ENCODE data around the gene GTPBP1.

DNA sequence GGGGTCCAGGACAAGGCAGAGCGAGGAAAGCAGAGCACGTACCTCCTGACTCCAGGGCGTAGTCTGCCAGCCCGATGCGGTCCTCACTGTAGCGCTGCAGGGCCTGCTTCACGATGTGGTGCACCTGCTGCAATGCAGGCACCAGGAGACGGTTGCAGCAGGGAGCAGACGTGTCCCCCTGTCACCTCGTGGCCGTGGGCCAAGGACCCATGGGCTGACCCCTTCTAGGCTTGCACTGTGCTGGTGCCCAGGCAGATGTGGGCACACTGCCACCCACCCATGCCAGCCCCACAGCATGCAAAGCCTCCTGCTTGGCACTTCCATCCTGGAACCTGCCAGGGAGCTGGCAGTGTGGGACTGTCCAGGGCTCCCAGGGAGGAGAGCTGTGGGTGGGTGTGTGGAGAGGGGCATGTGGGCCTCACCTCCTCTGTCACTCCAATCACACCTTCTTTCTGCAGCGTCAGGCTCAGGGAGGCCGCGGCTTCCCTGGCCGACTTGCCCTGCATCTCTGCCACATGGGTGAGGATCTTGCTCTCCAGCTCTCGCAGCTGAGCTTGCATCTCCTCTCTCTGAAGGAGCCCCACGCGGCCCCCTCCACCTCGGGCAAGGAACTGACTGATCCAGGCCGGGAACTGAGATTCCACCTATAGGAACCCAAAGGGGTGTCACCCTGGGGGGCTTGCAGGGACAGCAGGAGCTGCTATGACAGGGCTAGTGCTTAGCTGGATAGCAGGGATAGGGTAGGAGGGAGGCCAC is 33.7 kb downstream of the GTPBP1 start:
- no peak for TF ChIP-seq EP300 (IDR thresholded peaks at IDR 0.05; ENCODE audit: borderline replicate concordance in 1 of 2, low read depth in 1 of 2, low read length in 1 of 2)
- TF ChIP-seq, protein P1, sequence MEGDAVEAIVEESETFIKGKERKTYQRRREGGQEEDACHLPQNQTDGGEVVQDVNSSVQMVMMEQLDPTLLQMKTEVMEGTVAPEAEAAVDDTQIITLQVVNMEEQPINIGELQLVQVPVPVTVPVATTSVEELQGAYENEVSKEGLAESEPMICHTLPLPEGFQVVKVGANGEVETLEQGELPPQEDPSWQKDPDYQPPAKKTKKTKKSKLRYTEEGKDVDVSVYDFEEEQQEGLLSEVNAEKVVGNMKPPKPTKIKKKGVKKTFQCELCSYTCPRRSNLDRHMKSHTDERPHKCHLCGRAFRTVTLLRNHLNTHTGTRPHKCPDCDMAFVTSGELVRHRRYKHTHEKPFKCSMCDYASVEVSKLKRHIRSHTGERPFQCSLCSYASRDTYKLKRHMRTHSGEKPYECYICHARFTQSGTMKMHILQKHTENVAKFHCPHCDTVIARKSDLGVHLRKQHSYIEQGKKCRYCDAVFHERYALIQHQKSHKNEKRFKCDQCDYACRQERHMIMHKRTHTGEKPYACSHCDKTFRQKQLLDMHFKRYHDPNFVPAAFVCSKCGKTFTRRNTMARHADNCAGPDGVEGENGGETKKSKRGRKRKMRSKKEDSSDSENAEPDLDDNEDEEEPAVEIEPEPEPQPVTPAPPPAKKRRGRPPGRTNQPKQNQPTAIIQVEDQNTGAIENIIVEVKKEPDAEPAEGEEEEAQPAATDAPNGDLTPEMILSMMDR (IDR thresholded peaks at IDR 0.05) = no peak
